H9 (cell line): ENCODE results near the gene HSPD1. TPM values are rescaled to one million over a fixed set of nuclear protein-coding genes. Genes with fewer than 3 reads are reported as not detected.

ENCODE experiments used
- DNase-seq: peaks from one replicate; pipeline ENCODE4 v3.0.0-alpha.2; 2017
- H2AFZ ChIP-seq: one replicate; pipeline ENCODE4 v1.6.1; 2013; ENCODE audit warnings: mild to moderate bottlenecking, low read length, control low read depth, moderate library complexity
- H2AK5ac ChIP-seq: 2 replicates; pipeline ENCODE4 v1.6.1; 2013; ENCODE audit warnings: low read length, control low read depth, mixed read lengths; ENCODE audit not compliant: insufficient read length
- H2BK120ac ChIP-seq: one replicate; pipeline ENCODE4 v1.6.1; 2013; ENCODE audit warnings: low read depth, mild to moderate bottlenecking, low read length, control low read depth, inconsistent platforms; ENCODE audit not compliant: poor library complexity, severe bottlenecking
- H2BK12ac ChIP-seq: 2 replicates; pipeline ENCODE4 v1.6.1; 2013; ENCODE audit warnings: low read length, control low read depth, mixed read lengths, low read depth; ENCODE audit not compliant: insufficient read length
- H2BK15ac ChIP-seq: 2 replicates; pipeline ENCODE4 v1.6.1; 2013; ENCODE audit warnings: low read depth, low read length, control low read depth
- H2BK20ac ChIP-seq: one replicate; pipeline ENCODE4 v1.6.1; 2013; ENCODE audit warnings: low read depth, mild to moderate bottlenecking, low read length, control low read depth, inconsistent platforms; ENCODE audit not compliant: poor library complexity, severe bottlenecking
- H2BK5ac ChIP-seq: 2 replicates; pipeline ENCODE4 v1.6.1; 2013; ENCODE audit warnings: low read length, control low read depth, mixed read lengths; ENCODE audit not compliant: insufficient read length
- H3K14ac ChIP-seq: 2 replicates; pipeline ENCODE4 v1.6.1; 2013; ENCODE audit warnings: low read length, control low read depth; ENCODE audit not compliant: insufficient read depth
- H3K18ac ChIP-seq: 2 replicates; pipeline ENCODE4 v1.6.1; 2013; ENCODE audit warnings: low read depth, mild to moderate bottlenecking, mixed read lengths, low read length, control low read depth; ENCODE audit not compliant: insufficient read length
- H3K23ac ChIP-seq: 2 replicates; pipeline ENCODE4 v1.6.1; 2013; ENCODE audit warnings: low read length, control low read depth, mixed read lengths, low read depth; ENCODE audit not compliant: insufficient read length
- H3K23me2 ChIP-seq: 2 replicates; pipeline ENCODE4 v1.6.1; 2013; ENCODE audit warnings: low read depth, mild to moderate bottlenecking, mixed read lengths, low read length, control low read depth; ENCODE audit not compliant: insufficient read length, poor library complexity, severe bottlenecking
- H3K27ac ChIP-seq: 2 replicates; pipeline ENCODE4 v1.5.1; 2013; ENCODE audit warnings: low read length, control low read depth, mixed read lengths, low read depth; ENCODE audit not compliant: insufficient read length
- H3K27me3 ChIP-seq: 2 replicates; pipeline ENCODE4 v1.6.1; 2013; ENCODE audit warnings: low read length, control low read depth, inconsistent platforms; ENCODE audit not compliant: insufficient read depth
- H3K4ac ChIP-seq: 2 replicates; pipeline ENCODE4 v1.6.1; 2013; ENCODE audit warnings: low read depth, mild to moderate bottlenecking, control low read depth, inconsistent platforms, low read length, moderate library complexity
- H3K4me1 ChIP-seq: 2 replicates; pipeline ENCODE4 v1.6.1; 2013; ENCODE audit warnings: low read length, control low read depth, inconsistent platforms; ENCODE audit not compliant: insufficient read depth
- H3K4me2 ChIP-seq: 2 replicates; pipeline ENCODE4 v1.6.1; 2013; ENCODE audit warnings: low read length, control low read depth, mixed read lengths; ENCODE audit not compliant: insufficient read length, insufficient read depth
- H3K56ac ChIP-seq: 2 replicates; pipeline ENCODE4 v1.6.1; 2013; ENCODE audit warnings: low read depth, mild to moderate bottlenecking, mixed read lengths, low read length, control low read depth; ENCODE audit not compliant: insufficient read length
- H3K79me1 ChIP-seq: 2 replicates; pipeline ENCODE4 v1.6.1; 2013; ENCODE audit warnings: low read depth, mild to moderate bottlenecking, moderate library complexity, low read length, control low read depth, inconsistent platforms; ENCODE audit not compliant: insufficient read depth, poor library complexity, severe bottlenecking
- H3K79me2 ChIP-seq: 2 replicates; pipeline ENCODE4 v1.6.1; 2013; ENCODE audit warnings: low read length, control low read depth, inconsistent platforms; ENCODE audit not compliant: insufficient read depth
- H3K9ac ChIP-seq: 2 replicates; pipeline ENCODE4 v1.6.1; 2013; ENCODE audit warnings: low read length, control low read depth, mixed read lengths; ENCODE audit not compliant: insufficient read length; ENCODE audit errors: extremely low read depth
- H3K9me3 ChIP-seq: one replicate; pipeline ENCODE4 v1.6.1; 2013; ENCODE audit warnings: low read depth, low read length, inconsistent platforms; ENCODE audit not compliant: control insufficient read depth
- H3T11ph ChIP-seq: one replicate; pipeline ENCODE4 v1.6.1; 2013; ENCODE audit warnings: mild to moderate bottlenecking, low read length, control low read depth, inconsistent platforms
- H4K20me1 ChIP-seq: one replicate; pipeline ENCODE4 v1.6.1; 2013; ENCODE audit not compliant: control insufficient read depth, insufficient read length, insufficient read depth
- H4K5ac ChIP-seq: 2 replicates; pipeline ENCODE4 v1.6.1; 2013; ENCODE audit warnings: low read depth, mild to moderate bottlenecking, mixed read lengths, low read length, control low read depth; ENCODE audit not compliant: insufficient read length
- H4K8ac ChIP-seq: replicated peaks from 2 replicates; pipeline ENCODE4 v1.6.1; 2013; ENCODE audit warnings: low read length, control low read depth, mixed read lengths, low read depth; ENCODE audit not compliant: insufficient read length
- H4K91ac ChIP-seq: 2 replicates; pipeline ENCODE4 v1.6.1; 2013; ENCODE audit warnings: low read depth, mild to moderate bottlenecking, moderate library complexity, mixed read lengths, low read length, control low read depth; ENCODE audit not compliant: insufficient read length
- H3K27ac Mint-ChIP-seq, 3 experiments: 2 replicates in 2 of 3; 3 replicates in 1 of 3; pipeline ENCODE4 v1.8.0; 2020 to 2021; ENCODE audit warnings: mixed read lengths in 3 of 3, mild to moderate bottlenecking in 1 of 3, moderate library complexity in 1 of 3
- H3K27me3 Mint-ChIP-seq: 2 replicates; pipeline ENCODE4 v1.8.0; 2021; ENCODE audit warnings: low read depth, mild to moderate bottlenecking, moderate library complexity, mixed read lengths
- H3K36me3 Mint-ChIP-seq, 3 experiments: 2 replicates in 2 of 3; 3 replicates in 1 of 3; pipeline ENCODE4 v1.8.0; 2020 to 2021; ENCODE audit warnings: low read depth in 3 of 3, mixed read lengths in 3 of 3; ENCODE audit not compliant: insufficient read depth in 1 of 3
- H3K4me1 Mint-ChIP-seq, 2 experiments: 2 replicates each; pipeline ENCODE4 v1.8.0; 2020; ENCODE audit warnings: mixed read lengths in 2 of 2
- H3K4me3 Mint-ChIP-seq, 2 experiments: 2 replicates in 1 of 2; 3 replicates in 1 of 2; pipeline ENCODE4 v1.8.0; 2020 to 2021; ENCODE audit warnings: mild to moderate bottlenecking in 2 of 2, mixed read lengths in 2 of 2, moderate library complexity in 1 of 2
- H3K9me3 Mint-ChIP-seq, 2 experiments: 2 replicates in 1 of 2; 3 replicates in 1 of 2; pipeline ENCODE4 v1.8.0; 2020; ENCODE audit warnings: mild to moderate bottlenecking in 2 of 2, mixed read lengths in 2 of 2, moderate library complexity in 1 of 2
- CTCF ChIP-seq: fragments of 200-600 bp; sonication (generic); conservative IDR thresholded peaks from 3 replicates; pipeline ENCODE4 v1.8.0; 2021; ENCODE audit warnings: antibody characterized with exemption, mild to moderate bottlenecking
- WGBS: extraction: QIAGEN DNeasy Blood & Tissue Kit; methylation state at CpG from one replicate; pipeline ENCODE4 v1.1.7; 2013; ENCODE audit warnings: missing lambda C conversion rate, low lambda C conversion rate, mixed read lengths; ENCODE audit not compliant: insufficient read length; ENCODE audit errors: extremely low coverage; 5-methylcytosine and 5-hydroxymethylcytosine counted together
- total RNA-seq: library from RNA; stranded (reverse); gene quantifications from 2 replicates; pipeline ENCODE4 v1.2.1, GENCODE V29; 2021

HSPD1 gene
- total RNA-seq, 1 experiment from 2014 or later = 846 TPM

GRCh38 chr2:197453123-197453913 lies 46.3 kb downstream of the HSPD1 start, which contains the start of gene COQ10B:
Gene COQ10B, plus strand, starts transcription at chr2:197453552. Its CDS starts 9 bp downstream, at chr2:197453561.
- no peaks in the 10 kb centered on the region for H3K4me1 ChIP-seq

More at GRCh38 chr2:197453123-197453913, 46.3 kb downstream of the HSPD1 start, which contains the start of gene COQ10B:
- Mint-ChIP-seq H3K36me3 (peaks cover 0 to 2% (median 0%) of the 10 kb centered on the region in 3 experiments; a peak in 2 of 7 replicates), H3K27ac (peak within 1 kb of the TSS; percentile 99 to 100 (median 99)), H3K27me3 (no peaks in the 10 kb centered on the region), H3K4me1 (peaks cover 12 to 16% of the 10 kb centered on the region in 2 experiments), H3K4me3 (peak within 1 kb of the TSS; percentile 96 to 100), H3K9me3 (peaks cover 0 to 3% of the 10 kb centered on the region in 2 experiments; a peak in 2 of 5 replicates)
- Histone ChIP-seq H3K18ac (peak within 1 kb of the TSS; percentile 81), H3K79me2 (peaks cover 19% of the 10 kb centered on the region; the same call in 1 of the 2 replicates), H2AK5ac (no peak within 1 kb of the TSS), H3K56ac (no peak within 1 kb of the TSS), H4K91ac (no peak within 1 kb of the TSS), H3K9ac (peak within 1 kb of the TSS; percentile 87), H2AFZ (no peak within 1 kb of the TSS), H3K79me1 (no peaks in the 10 kb centered on the region), H3K27me3 (no peaks in the 10 kb centered on the region), H4K8ac (no peak within 1 kb of the TSS), H2BK12ac (no peak within 1 kb of the TSS), H3K23ac (no peak within 1 kb of the TSS), H3K4ac (no peak within 1 kb of the TSS), H4K20me1 (no peaks in the 10 kb centered on the region), H3K23me2 (no peaks in the 10 kb centered on the region), H3K27ac (peak within 1 kb of the TSS; percentile 85), H2BK15ac (no peak within 1 kb of the TSS), H3K4me2 (peak within 1 kb of the TSS; percentile 81), H2BK20ac (no peak within 1 kb of the TSS), H3K9me3 (no peaks in the 10 kb centered on the region), H4K5ac (no peak within 1 kb of the TSS), H3T11ph (no peak within 1 kb of the TSS), H2BK120ac (no peak within 1 kb of the TSS), H3K14ac (peak within 1 kb of the TSS; percentile 77), H2BK5ac (peak within 1 kb of the TSS; percentile 23)
- WGBS = no CpG with 5 or more reads among the region's 70 CpGs
- peak; percentile 18; the same call in 1 of the 3 replicates for TF ChIP-seq CTCF
- DNase-seq = peak; percentile 100
